GM19372 (cell line): ENCODE measurements around the gene VSX1.

Experiments
- ATAC-seq: cut with Tn5 transposase; IDR thresholded peaks from one replicate; pipeline ENCODE4 v1.9.1; 2021; ENCODE audit warnings: mild to moderate bottlenecking, low read depth, moderate library complexity; ENCODE audit not compliant: unreplicated experiment

VSX1 gene

DNA sequence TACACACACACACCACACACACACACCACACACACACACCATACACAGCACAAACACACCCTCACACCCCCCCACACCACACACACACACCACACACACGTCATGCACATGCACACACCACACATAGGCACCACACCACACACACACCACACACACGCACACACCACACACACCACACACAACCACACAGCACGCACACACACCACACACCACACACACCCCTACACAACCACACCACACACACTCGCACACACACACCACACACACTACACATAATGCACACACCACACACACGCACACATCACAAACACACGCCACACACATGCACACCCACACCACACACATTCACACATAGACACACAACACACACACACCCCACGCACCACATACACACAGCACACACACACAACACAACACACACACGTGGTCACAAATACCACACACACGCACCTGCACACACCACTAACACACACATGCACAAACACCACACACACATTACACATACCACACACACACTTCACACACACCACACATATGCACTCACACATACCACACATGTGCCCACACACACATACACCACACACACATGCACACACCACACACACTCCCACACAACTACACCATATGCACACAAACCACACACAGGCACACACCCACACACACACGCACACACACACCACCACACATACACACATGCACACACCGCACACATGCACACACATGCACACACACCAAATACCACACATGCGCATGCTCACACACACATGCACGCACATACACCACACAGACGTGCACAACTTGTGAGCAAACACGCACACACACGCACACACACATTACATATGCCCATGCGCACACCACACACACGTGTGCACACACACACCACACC lies 14.6 kb downstream of the VSX1 start:
- no peak for ATAC-seq

DNA sequence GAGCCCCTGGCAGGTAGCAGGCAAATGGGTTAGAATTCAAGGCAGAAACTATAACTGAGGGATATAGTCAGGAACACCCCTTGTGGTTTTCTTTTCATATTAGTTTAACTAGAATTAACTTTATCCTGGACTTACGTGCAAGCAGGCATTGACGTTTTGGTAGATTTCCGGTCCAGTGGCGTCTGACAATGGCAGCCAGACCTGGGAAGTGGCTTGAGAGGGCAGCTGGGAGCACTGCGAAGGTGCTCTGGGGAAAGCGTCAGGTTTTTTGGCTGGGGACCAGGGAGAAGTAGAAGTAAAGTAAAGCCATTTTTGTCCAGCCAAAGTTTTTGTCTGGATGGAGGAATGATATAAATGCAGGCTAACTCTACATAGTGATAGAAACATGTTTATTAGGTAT lies 15.6 kb downstream of the VSX1 start:
- ATAC-seq = no peak

DNA sequence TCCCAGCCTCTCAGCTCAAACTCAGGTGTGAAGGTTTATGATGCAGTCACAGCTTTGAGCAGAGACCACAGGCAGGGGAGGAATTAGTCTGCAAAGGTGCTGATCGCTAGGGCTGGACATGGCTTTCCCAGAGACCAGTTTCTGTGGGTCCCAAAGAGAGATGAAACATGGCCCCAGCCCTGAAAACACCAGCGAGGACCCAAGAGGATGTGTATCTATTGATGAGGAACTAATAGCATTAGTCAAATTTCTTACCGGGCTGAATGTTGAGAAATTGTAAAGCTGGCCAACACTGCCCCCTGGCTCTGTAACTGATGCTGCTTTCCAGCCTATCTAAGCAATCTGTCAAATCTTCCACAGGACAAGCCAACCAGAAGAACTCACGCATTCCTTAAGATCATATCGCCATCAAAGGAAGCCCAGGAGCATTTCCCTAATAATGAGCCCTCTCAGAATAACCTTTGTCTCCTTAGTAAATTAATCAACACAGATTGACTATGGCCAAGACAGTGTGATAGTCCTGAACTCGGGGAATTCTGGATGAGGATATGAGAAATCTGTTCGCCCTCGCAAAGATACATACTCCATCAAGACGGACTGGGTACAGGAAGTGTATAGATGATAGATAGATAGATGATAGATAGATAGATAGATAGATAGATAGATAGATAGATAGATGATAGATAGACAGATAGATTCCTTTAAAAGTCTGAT lies 16.2 kb downstream of the VSX1 start:
- peak; percentile 82 for ATAC-seq

- ATAC-seq = no peak
Measured at GRCh38 chr20:25065072-25065624, 16.8 kb downstream of the VSX1 start.

DNA sequence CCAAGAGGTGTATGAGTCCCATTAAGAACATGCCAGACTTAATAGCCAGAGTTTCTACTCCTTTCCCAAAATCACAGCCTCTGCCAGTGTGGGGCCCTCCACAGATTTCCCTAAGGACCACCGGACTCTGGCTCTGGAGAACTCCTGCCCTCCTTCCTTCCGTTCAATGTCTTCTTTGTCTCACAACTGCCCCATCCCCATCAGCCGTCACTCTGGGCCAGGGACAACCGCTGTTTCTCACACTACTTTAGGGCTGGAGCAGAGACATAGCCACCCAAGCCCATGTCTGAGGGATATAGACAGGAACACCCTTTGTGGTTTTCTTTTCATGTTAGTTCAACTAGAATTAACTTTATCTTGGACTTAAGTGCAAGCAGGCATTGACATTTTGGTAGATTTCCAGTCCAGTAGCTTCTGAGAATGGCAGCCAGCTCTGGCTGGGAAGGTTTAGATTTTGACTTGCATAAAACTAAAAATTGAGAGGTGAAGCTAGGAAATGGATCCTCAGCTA lies 17.3 kb downstream of the VSX1 start:
- ATAC-seq = no peak

- ATAC-seq = no peak
Measured at GRCh38 chr20:25063981-25064380, 18.0 kb downstream of the VSX1 start.

DNA sequence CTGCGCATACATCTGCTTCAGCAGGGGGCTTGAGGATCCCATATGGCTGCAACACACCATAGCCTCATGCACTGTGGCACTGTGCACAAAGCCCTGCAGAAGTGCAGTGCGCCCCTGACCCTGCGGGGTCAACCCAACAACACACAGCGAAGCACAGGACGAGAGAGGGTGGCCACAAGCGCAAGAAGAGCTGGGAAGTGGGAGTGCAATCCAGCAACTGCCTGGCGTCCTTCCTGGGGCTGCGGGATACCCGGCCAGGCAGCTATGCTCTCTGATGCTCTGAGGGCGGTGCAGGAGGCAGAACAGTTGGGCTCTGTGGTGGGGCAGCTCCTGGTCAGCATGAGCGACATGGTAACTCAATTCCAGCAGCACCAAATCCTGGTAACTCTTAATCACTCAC lies 18.4 kb downstream of the VSX1 start:
- ATAC-seq = no peak

GRCh38 chr20:25062841-25063240 lies 19.1 kb downstream of the VSX1 start:
- ATAC-seq = no peak

- no peak for ATAC-seq
Measured at GRCh38 chr20:25061821-25062530, 20.0 kb downstream of the VSX1 start.

DNA sequence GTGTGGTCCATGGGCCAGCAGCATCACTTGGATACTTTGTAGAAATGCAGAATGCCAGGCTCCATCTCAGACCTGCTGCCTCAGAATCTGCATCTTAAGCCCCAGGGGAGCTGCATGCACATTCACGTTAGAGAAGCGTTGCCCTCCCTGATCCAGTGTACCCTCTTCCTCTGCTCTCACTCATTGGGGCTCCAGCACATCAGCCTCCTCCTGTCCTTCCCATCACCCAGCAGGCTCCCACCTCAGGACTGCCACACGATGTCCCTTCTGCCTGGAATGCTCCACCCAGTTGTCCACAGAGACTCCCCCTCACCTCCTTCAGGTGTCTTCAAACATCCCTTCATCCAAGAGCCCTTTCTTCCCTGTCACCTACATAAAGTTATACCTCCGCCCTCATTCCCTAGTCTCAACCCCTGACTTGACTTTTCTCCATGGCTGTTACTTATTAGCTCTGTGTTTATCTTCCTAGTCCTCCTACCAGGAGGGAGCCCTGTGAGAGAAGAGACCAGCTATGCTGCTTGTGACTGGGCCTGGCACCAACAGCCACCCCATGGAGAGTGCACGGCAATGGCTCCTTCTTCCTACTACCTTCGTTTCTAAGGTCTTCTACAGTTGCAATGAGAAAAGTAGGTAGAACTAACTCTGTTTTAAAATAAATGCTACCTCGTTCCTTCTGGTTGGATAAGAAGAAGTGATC lies 20.7 kb downstream of the VSX1 start:
- ATAC-seq = no peak

DNA sequence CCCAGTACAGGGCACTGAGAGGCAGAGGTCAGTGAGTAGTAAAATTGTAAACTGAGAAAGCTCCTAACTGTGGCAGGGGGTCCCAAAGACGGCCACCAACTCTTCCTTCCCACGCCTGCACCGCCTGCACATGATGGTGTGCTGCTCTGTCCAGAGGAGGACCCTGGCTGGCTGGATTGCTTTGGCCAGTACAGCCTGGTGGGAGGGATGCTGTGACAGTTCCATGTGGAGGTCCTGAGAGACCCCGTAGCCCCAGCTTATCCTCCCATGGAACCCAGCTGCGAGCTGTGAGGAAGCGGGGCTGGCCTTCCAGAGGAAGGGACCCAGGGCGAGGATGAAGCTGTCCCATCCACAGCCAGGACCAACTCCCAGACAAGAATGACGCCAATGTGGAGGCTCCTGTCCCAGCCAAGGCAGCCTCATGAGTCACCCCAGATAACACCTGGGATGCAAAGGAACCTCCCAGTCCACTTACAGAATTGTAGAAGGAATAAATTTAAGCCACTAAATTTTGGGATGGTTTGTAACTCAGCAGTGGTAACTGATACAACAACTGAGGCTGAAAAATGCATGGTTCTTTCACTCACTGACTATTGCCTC lies 22.0 kb downstream of the VSX1 start:
- no peak for ATAC-seq

DNA sequence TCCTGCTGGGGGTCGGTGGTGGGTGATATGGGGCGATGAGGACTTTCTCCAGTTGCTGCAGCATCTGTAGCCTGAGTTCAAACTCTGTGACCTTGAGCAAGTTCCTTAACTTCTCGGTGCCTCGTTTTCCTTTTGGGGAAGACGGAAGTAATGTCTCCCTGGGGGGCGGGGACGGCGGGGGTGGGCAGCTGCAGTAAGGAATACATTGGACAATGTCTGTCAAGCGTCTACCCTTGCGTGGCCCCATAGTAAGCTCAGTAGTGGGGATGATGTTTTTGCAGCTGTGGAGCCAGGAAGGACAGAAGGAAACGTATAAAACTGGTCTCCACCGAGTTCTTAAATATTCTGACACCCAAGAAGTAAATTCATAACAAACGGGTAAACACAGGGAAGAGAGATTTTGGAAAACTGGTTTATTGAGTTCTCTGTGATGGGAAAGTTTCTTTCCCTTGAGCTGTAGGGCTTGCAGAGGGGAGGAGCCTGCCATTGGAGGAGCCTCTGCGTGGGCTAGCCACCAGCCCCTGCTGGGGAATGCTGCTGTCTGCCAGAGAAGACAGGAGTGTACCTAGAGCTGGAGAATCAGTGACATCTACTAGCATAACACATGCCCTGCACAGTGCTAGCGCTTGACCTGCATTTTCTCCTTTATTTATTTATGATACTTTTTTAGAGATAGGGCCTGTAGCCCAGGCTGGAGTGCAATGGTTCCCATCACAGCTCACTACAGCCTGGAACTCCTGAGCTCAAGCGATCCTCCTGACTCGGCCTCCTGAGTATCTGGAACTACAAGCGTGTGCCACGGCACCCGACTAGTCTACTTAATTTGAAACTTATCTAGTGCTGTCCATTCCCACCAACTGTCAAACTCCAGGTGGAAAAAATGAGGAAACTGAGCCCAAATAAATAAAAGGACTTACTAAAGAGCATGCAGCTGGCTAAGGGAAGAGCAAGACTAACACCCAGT lies 22.8 kb downstream of the VSX1 start:
- ATAC-seq = no peak

- ATAC-seq = peak; percentile 57
Measured at GRCh38 chr20:25058051-25058846, 23.7 kb downstream of the VSX1 start, which contains the start of gene ACSS1. ACSS1 (minus strand) TSS chr20:25058139; CDS start chr20:25058102, 37 bp downstream.

DNA sequence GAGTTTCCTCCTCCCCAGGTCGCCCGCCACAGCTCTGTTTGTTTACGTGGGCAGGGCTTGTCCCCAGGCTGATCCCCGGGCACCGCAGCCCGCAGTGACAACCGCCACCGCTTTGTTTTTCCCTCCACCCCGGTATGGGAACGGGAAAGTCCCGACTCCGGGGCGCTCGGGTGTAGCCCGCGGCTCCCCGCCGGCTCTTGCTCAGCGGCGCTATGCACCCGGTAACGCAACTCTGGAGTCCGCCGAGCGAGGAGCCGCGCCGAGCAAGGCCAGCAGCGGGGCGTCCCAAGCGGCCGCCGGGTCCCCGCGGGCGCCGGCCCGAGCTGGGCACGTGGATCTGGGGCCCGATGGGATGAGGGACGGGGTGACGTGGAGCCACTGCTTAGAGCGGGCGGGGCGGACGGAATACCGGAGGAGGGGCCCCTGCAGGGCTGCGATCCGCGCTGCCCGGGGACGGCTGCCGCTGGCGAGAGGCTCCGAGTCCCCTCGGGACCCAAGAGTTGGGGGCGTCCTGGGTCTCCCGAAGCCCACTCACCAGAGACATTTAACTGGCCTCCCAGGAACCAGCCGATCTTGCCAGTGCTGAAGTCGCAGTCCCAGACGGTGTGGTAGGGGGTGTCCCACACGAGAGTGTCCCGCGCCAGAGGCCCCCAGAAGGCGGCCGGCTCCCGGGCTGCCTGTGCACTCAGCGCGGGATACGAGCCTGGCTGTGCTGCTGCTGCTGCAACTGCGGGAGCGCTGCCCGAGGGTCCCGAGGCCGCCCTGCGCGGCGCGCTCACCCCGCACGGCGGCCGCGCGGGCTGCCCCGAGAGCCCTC lies 24.5 kb downstream of the VSX1 start:
- ATAC-seq = peak; percentile 34

- peak; percentile 26 for ATAC-seq
Measured at GRCh38 chr20:25056690-25057233, 25.2 kb downstream of the VSX1 start.

GRCh38 chr20:25055711-25056495 lies 26.0 kb downstream of the VSX1 start:
- no peak for ATAC-seq
